ENCODE results near the gene CDK2AP2. TPM values are rescaled to one million over a fixed set of nuclear protein-coding genes. Genes with fewer than 3 reads are reported as not detected.

The CDK2AP2 gene
- total and polyA plus RNA-seq, 10 of the 15 experiments (the other 5 are each of a cell fraction or from before 2014, with no cell fraction given) = 8.0 to 177 (median 40.9) TPM

- Histone ChIP-seq H3K79me2 (ENCODE audit: control insufficient read depth, insufficient read depth, low read length) (no peaks in the 10 kb centered on the region), H4K20me1 (ENCODE audit: control insufficient read depth, insufficient read depth) (no peaks in the 10 kb centered on the region), H3K4me2 (ENCODE audit: control insufficient read depth, insufficient read depth) (no peak overlapping the region), H3K4me1 (ENCODE audit: control insufficient read depth, insufficient read depth, low read length) (no peaks in the 10 kb centered on the region), H3K4me3 (no peak overlapping the region), H3K27me3 (replicated peaks in 1 of 2; ENCODE audit: control insufficient read depth in 2 of 2, insufficient read depth in 2 of 2, low read length in 1 of 2) (no peaks in the 10 kb centered on the region), H3K9ac (ENCODE audit: control insufficient read depth, insufficient read depth, low read length) (no peak overlapping the region), H3K9me3 (replicated peaks; ENCODE audit: control insufficient read depth, insufficient read depth, low read length) (no peaks in the 10 kb centered on the region), H3K36me3 (ENCODE audit: control insufficient read depth in 2 of 2, insufficient read depth in 2 of 2, low read length in 1 of 2) (no peaks in the 10 kb centered on the region), H3K27ac (ENCODE audit: control insufficient read depth, insufficient read depth) (no peak overlapping the region), H2AFZ (ENCODE audit: control insufficient read depth, low read depth, low read length) (no peak overlapping the region)
- intact Hi-C loops (cut with micrococcal nuclease; ENCODE audit: unreplicated experiment) = no loop called here
- in situ Hi-C loops (cut with MboI) = no loop called here
- ChIA-PET POLR2A (no interaction called here), RAD21 (ENCODE audit: unreplicated experiment) (no interaction called here), SMC1A (ENCODE audit: uncharacterized antibody, unreplicated experiment) (no interaction called here), CTCF (no interaction called here)
- FAIRE-seq (no peak), ATAC-seq (no peak), DNase-seq (ENCODE audit: low read depth, low spot score) (no peak)
- WGBS (ENCODE audit: insufficient coverage, insufficient replicate concordance, low lambda C conversion rate, missing lambda C conversion rate) = 32% methylated on average over 25 of the region's 25 CpGs
- BruUV-seq (replicated peaks) = no TSS peak
- no peak for TF ChIP-seq PRDM15 (CRISPR knock-in tag; IDR thresholded peaks at IDR 0.05)
- no peak for TF ChIP-seq POLR2AphosphoS5 (IDR thresholded peaks at IDR 0.05; ENCODE audit: low read length)
- TF ChIP-seq CREB1 (IDR thresholded peaks at IDR 0.05; ENCODE audit: low read depth) = no peak
- TF ChIP-seq NR2C1 (IDR thresholded peaks at IDR 0.05) = no peak
- TF ChIP-seq PKNOX1 (IDR thresholded peaks at IDR 0.05) = no peak
- TF ChIP-seq E4F1 (IDR thresholded peaks at IDR 0.05; ENCODE audit: borderline replicate concordance, partially characterized antibody) = no peak
- no peak for TF ChIP-seq IRF3 (IDR thresholded peaks at IDR 0.05)
- TF ChIP-seq NFYA (IDR thresholded peaks at IDR 0.05; ENCODE audit: borderline replicate concordance, low read depth, low read length) = no peak
- no peak for TF ChIP-seq RB1 (IDR thresholded peaks at IDR 0.05; ENCODE audit: borderline replicate concordance)
- no peak for TF ChIP-seq PBX3 (IDR thresholded peaks at IDR 0.05; ENCODE audit: insufficient replicate concordance, low read depth, low read length)
- no peak for TF ChIP-seq FOXK2 (IDR thresholded peaks at IDR 0.05)
- TF ChIP-seq KAT2A (conservative IDR thresholded peaks at IDR 0.05; ENCODE audit: control insufficient read depth, low read depth, low read length) = no peak
Measured at GRCh38 chr11:67523556-67524479, 15.9 kb upstream of the CDK2AP2 start.

Data from GM12878 (cell line).